Fibroblast of mammary gland (primary cell): ENCODE results near the gene PLCB3.
"Not testable (repeated sequence)": the region's sequence is repeated elsewhere in the genome, so short reads cannot be mapped to it uniquely, and the experiment has no call there.

Source experiments
- DNase-seq: peaks from one replicate; pipeline ENCODE4 v3.0.0-alpha.2; 2010; ENCODE audit warnings: low read depth
- H3K4me3 ChIP-seq: 2 replicates; pipeline ENCODE4 v1.5.1; 2011; ENCODE audit warnings: low read depth, mild to moderate bottlenecking, low read length, moderate library complexity; ENCODE audit not compliant: control insufficient read depth
- TF ChIP-seq, protein P1 (sequence below): conservative IDR thresholded peaks from 2 replicates; pipeline ENCODE4 v1.5.1; 2011; ENCODE audit warnings: low read depth, low read length, inconsistent platforms; ENCODE audit not compliant: control insufficient read depth, insufficient read depth

PLCB3 gene

DNA sequence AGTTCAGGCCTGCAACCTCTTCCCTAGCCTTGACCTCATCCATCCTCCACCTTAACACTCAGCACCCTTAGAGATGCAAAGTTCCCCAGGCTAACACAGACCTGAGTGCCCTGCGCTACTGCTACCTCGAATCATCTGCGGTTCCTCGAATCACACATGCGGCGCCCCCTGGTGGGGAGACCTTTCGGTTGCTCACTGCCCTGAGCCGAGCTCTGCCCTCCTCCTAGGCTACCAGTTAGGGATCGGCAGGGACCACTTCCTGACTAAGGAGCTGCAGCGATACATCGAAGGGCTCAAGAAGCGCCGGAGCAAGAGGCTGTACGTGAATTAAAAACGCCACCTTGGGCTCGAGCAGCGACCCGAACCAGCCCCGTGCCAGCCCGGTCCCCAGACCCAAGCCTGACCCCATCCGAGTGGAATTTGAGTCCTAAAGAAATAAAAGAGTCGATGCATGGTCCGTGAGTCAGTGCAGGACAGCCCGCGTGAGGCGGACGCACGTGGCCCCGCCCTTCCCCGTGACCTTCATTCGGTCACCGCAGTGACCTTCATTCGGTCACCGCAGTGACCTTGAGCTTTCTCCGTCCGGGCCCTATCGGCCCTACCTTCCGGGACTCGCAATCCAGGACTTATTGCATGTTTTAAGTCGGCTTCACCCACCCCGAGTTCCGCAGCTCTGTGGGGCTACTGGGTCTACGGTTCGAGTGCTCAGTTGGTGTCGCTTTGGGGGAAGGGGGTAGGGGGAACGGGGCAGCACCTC is 53.2 kb downstream of the PLCB3 start:
- peak; percentile 89 for DNase-seq
- TF ChIP-seq, protein P1, sequence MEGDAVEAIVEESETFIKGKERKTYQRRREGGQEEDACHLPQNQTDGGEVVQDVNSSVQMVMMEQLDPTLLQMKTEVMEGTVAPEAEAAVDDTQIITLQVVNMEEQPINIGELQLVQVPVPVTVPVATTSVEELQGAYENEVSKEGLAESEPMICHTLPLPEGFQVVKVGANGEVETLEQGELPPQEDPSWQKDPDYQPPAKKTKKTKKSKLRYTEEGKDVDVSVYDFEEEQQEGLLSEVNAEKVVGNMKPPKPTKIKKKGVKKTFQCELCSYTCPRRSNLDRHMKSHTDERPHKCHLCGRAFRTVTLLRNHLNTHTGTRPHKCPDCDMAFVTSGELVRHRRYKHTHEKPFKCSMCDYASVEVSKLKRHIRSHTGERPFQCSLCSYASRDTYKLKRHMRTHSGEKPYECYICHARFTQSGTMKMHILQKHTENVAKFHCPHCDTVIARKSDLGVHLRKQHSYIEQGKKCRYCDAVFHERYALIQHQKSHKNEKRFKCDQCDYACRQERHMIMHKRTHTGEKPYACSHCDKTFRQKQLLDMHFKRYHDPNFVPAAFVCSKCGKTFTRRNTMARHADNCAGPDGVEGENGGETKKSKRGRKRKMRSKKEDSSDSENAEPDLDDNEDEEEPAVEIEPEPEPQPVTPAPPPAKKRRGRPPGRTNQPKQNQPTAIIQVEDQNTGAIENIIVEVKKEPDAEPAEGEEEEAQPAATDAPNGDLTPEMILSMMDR, result peak; percentile 86
- peak overlapping the region; percentile 59 for H3K4me3 ChIP-seq

DNA sequence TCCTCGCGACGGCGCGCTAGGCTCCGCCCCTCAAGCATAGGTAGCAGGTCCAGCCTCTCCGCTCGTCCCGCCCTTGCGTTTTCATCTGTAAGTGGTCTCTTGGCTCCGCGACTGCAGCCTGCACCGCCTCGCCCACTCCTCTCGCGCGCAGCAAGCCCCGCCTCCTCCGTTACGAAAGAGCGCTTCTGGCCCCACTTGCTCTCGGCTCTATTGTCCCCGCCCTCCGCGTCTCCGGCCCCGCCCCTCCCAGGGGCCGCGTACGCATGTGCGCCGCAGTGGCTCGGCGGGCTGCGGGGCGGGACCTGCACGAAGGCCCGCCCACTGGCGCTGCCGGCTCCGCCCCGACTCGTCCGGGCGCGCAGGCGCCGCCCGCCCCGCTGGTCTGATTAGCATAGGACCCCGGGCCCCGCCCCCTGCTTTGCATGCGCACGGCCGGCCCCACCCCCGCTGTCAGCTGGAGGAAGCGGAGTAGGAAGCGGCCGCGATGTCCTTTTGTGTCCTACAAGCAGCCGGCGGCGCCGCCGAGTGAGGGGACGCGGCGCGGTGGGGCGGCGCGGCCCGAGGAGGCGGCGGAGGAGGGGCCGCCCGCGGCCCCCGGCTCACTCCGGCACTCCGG is 53.9 kb downstream of the PLCB3 start, which contains the start of gene ESRRA:
TSS of gene ESRRA (plus strand) at position 450 of the 616 bp plus-strand sequence. CDS start 1,656 bp downstream, outside the sequence.
- peak within 1 kb of the TSS; percentile 68 for H3K4me3 ChIP-seq
- TF ChIP-seq, protein P1, result no peak
- peak; percentile 95 for DNase-seq

GRCh38 chr11:64305691-64306562 is 54.6 kb downstream of the PLCB3 start:
- TF ChIP-seq, protein P1, result no peak
- DNase-seq, result no peak
- H3K4me3 ChIP-seq, result peak overlapping the region; percentile 68

- DNase-seq, result no peak
- TF ChIP-seq, protein P1, result no peak
- peak overlapping the region; percentile 68 for H3K4me3 ChIP-seq
Measured at GRCh38 chr11:64306563-64306875, 55.2 kb downstream of the PLCB3 start.

- TF ChIP-seq, protein P1, result no peak
- H3K4me3 ChIP-seq, result peak overlapping the region; percentile 68
- DNase-seq, result no peak
Measured at GRCh38 chr11:64306876-64307622, 55.7 kb downstream of the PLCB3 start.

DNA sequence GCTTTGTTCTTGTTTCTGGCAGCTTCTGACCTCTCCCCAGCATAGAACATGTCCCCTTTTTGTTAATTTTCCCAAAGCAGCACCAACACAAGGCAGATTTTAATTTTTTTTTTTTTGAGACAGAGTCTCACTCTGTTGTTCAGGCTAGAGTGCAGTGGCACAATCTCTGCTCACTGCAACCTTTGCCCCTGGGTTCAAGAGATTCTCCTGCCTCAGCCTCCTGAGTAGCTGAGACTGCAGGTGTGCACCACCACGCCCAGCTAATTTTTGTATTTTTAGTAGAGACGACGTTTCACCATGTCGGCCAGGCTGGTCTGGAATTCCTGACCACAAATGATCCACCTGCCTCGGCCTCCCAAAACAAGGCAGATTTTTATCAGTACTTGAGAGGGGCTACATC is 56.5 kb downstream of the PLCB3 start:
- H3K4me3 ChIP-seq, DNase-seq: not testable (repeated sequence)
